Endothelial cell of umbilical vein (primary cell): ENCODE measurements around the gene NRP2. TPM values are rescaled to one million over a fixed set of nuclear protein-coding genes. Genes with fewer than 3 reads are reported as not detected.

Source experiments
- BruUV-seq: library from RNA; stranded (reverse); fragments of 400-500 nt; replicated peaks from 2 replicates; lab custom pipeline; 2021; lab: Mats Ljungman, UMichigan
- CTCF ChIA-PET: fragments of 300-600, 350-600 bp; sonication (Branson Sonifier 250); formaldehyde crosslinking; loops from one replicate; lab custom pipeline; 2021; ENCODE audit warnings: antibody characterized with exemption, inconsistent platforms; lab: Charles Lee
- POLR2A ChIA-PET: fragments of 300-600, 350-600 bp; sonication (Branson Sonifier 250); formaldehyde crosslinking; loops from one replicate; lab custom pipeline; 2021; ENCODE audit warnings: antibody characterized with exemption, inconsistent platforms; lab: Charles Lee
- DNase-seq: peaks from one replicate; pipeline ENCODE4 v3.0.0-alpha.2; 2011; ENCODE audit warnings: low read depth, low spot score
- FAIRE-seq: peaks from 2 replicates; lab custom pipeline; 2011; peaks lifted over from hg19 to GRCh38; lab: Jason Lieb, UNC
- H2AFZ ChIP-seq: 2 replicates; pipeline ENCODE4 v1.6.0; 2012; ENCODE audit warnings: low read depth, low read length, control low read depth, inconsistent platforms
- H3K27ac ChIP-seq: 2 replicates; pipeline ENCODE4 v1.5.1; 2011; ENCODE audit warnings: low read depth, mild to moderate bottlenecking, control low read depth, low read length, moderate library complexity; ENCODE audit not compliant: insufficient read depth
- H3K27me3 ChIP-seq, 2 experiments: 2 replicates each; pipeline versions ENCODE4 v1.6.0 to v1.6.1; 2011; ENCODE audit warnings: low read length in 2 of 2, mixed read lengths in 1 of 2; ENCODE audit not compliant: control insufficient read depth in 2 of 2, insufficient read depth in 2 of 2
- H3K36me3 ChIP-seq, 2 experiments: 2 replicates in 1 of 2; 3 replicates in 1 of 2; pipeline ENCODE4 v1.5.1; 2011; ENCODE audit warnings: low read length in 2 of 2, mild to moderate bottlenecking in 1 of 2, moderate library complexity in 1 of 2; ENCODE audit not compliant: control insufficient read depth in 2 of 2, insufficient read depth in 2 of 2; ENCODE audit errors: extremely low read depth in 1 of 2
- H3K4me1 ChIP-seq: 3 replicates; pipeline ENCODE4 v1.5.1; 2011; ENCODE audit warnings: mild to moderate bottlenecking, low read length; ENCODE audit not compliant: control insufficient read depth, insufficient read depth; ENCODE audit errors: extremely low read depth
- H3K4me2 ChIP-seq: 2 replicates; pipeline ENCODE4 v1.6.1; 2011; ENCODE audit warnings: low read length, control low read depth, mixed read lengths; ENCODE audit not compliant: insufficient read depth
- H3K4me3 ChIP-seq, 3 experiments: fragments of 200-600 bp in 1 of 3; sonication (generic), shearing (Covaris generic) in 1 of 3; replicated peaks in 1 of 3; 2 replicates each; pipeline ENCODE4 v1.5.1; 2011 to 2016; ENCODE audit warnings: control low read depth in 3 of 3, low read length in 3 of 3, mild to moderate bottlenecking in 2 of 3, inconsistent platforms in 1 of 3, low read depth in 1 of 3, moderate library complexity in 1 of 3; ENCODE audit not compliant: insufficient read depth in 1 of 3
- H3K79me2 ChIP-seq: 2 replicates; pipeline ENCODE4 v1.6.0; 2012; ENCODE audit warnings: low read length, inconsistent platforms; ENCODE audit not compliant: control insufficient read depth, insufficient read depth
- H3K9ac ChIP-seq: replicated peaks from 2 replicates; pipeline ENCODE3; 2011; ENCODE audit warnings: low read length, control low read depth; ENCODE audit not compliant: insufficient read depth; ENCODE audit errors: extremely low read depth
- H3K9me1 ChIP-seq: replicated peaks from 3 replicates; pipeline ENCODE4 v1.6.0; 2011; ENCODE audit warnings: mild to moderate bottlenecking, low read length; ENCODE audit not compliant: control insufficient read depth, insufficient read depth; ENCODE audit errors: extremely low read depth
- H3K9me3 ChIP-seq: replicated peaks from 2 replicates; pipeline ENCODE4 v1.5.1; 2012; ENCODE audit warnings: low read length, inconsistent platforms; ENCODE audit not compliant: control insufficient read depth, insufficient read depth
- H4K20me1 ChIP-seq: replicated peaks from 2 replicates; pipeline ENCODE3; 2011; ENCODE audit warnings: mild to moderate bottlenecking, low read length; ENCODE audit not compliant: control insufficient read depth, insufficient read depth; ENCODE audit errors: extremely low read depth
- CTCF ChIP-seq, 2 donors: IDR thresholded peaks; 1 replicate in 1 of 2; 2 replicates in 1 of 2; pipeline ENCODE4 v1.5.1; 2011; ENCODE audit warnings: low read length in 2 of 2, mild to moderate bottlenecking in 2 of 2, moderate library complexity in 2 of 2, control low read depth in 1 of 2, inconsistent platforms in 1 of 2, low read depth in 1 of 2; ENCODE audit not compliant: insufficient read depth in 1 of 2; ENCODE audit errors: extremely low read depth in 1 of 2
- EZH2 ChIP-seq: IDR thresholded peaks from 2 replicates; pipeline ENCODE4 v1.6.1; 2012; ENCODE audit warnings: borderline replicate concordance, low read depth, mild to moderate bottlenecking, moderate library complexity, low read length, inconsistent platforms; ENCODE audit not compliant: severe bottlenecking
- FOS ChIP-seq: IDR thresholded peaks from 2 replicates; pipeline ENCODE4 v1.6.1; 2011; ENCODE audit warnings: mild to moderate bottlenecking, low read length, moderate library complexity, borderline replicate concordance; ENCODE audit not compliant: insufficient read depth
- GATA2 ChIP-seq: IDR thresholded peaks from 2 replicates; pipeline ENCODE4 v1.7.0; 2011; ENCODE audit warnings: low read depth, mild to moderate bottlenecking, moderate library complexity, mixed read lengths, low read length; ENCODE audit not compliant: insufficient read length, insufficient read depth
- JUN ChIP-seq: IDR thresholded peaks from 2 replicates; pipeline ENCODE4 v1.6.1; 2011; ENCODE audit warnings: borderline replicate concordance, low read depth; ENCODE audit not compliant: insufficient read length, insufficient read depth
- MAX ChIP-seq: IDR thresholded peaks from 2 replicates; pipeline ENCODE4 v1.6.1; 2011; ENCODE audit not compliant: insufficient read depth, insufficient read length
- MYC ChIP-seq: IDR thresholded peaks from one replicate; pipeline ENCODE4 v1.6.1; 2011; ENCODE audit warnings: mild to moderate bottlenecking, low read depth, low read length
- POLR2A ChIP-seq: IDR thresholded peaks from 2 replicates; pipeline ENCODE4 v1.6.1; 2012; ENCODE audit warnings: low read depth, mild to moderate bottlenecking, control low read depth, low read length
- POLR2AphosphoS5 ChIP-seq: IDR thresholded peaks from 2 replicates; pipeline ENCODE4 v1.6.1; 2012; ENCODE audit warnings: low read depth, mild to moderate bottlenecking, control low read depth, low read length, moderate library complexity; ENCODE audit not compliant: insufficient read depth
- dilution Hi-C: fragments of 300-500 bp; cut with MboI; formaldehyde crosslinking; loops from one replicate; pipeline ENCODE4 v1.15.0; 2019; ENCODE audit warnings: low sequenced_read_pairs; ENCODE audit not compliant: extremely low pct_ligation_motif_present
- intact Hi-C: fragments of 100-400 bp; cut with micrococcal nuclease; formaldehyde crosslinking; loops from one replicate; pipeline ENCODE4 v1.10.0; 2022
- polyA plus RNA-seq, 4 experiments: library from polyadenylated mRNA; depleted of rRNA in 3 of 4; stranded (reverse) in 3 of 4; unstranded in 1 of 4; fragments of >200 nt; gene quantifications; 2 replicates each; pipeline versions ENCODE4 v1.2.1 to v1.2.3, GENCODE V29; 2011 to 2012; ENCODE audit warnings: missing spikeins in 1 of 4
- total RNA-seq: library from RNA; stranded (reverse); gene quantifications from 2 replicates; pipeline ENCODE4 v1.2.3, GENCODE V29; 2021

Gene NRP2
- total and polyA plus RNA-seq, 2 donors (not counting 3 experiments of a cell fraction or from before 2014, with no cell fraction given) = 160 to 240 TPM

GRCh38 chr2:205749078-205749477 is 66.8 kb downstream of the NRP2 start:
- Histone ChIP-seq H3K27me3 (no peaks in the 10 kb centered on the region), H3K27ac (no peak overlapping the region), H3K9me3 (no peaks in the 10 kb centered on the region), H3K79me2 (no peaks in the 10 kb centered on the region), H3K4me3 (no peak overlapping the region), H3K4me1 (no peaks in the 10 kb centered on the region), H4K20me1 (no peaks in the 10 kb centered on the region), H3K9ac (no peak overlapping the region), H3K4me2 (no peak overlapping the region), H2AFZ (no peak overlapping the region), H3K9me1 (no peaks in the 10 kb centered on the region), H3K36me3 (peaks cover 21 to 71% of the 10 kb centered on the region in 2 experiments)
- no peak for TF ChIP-seq POLR2AphosphoS5
- no peak for TF ChIP-seq MYC
- TF ChIP-seq EZH2 = no peak
- no peak for TF ChIP-seq FOS
- no peak for TF ChIP-seq JUN
- TF ChIP-seq MAX = no peak
- no peak for TF ChIP-seq POLR2A
- TF ChIP-seq CTCF (IDR thresholded peaks at IDR 0.05; ENCODE audit: extremely low read depth in 1 of 2, insufficient read depth in 1 of 2, low read depth in 1 of 2, low read length in 2 of 2) = no peak
- no peak for TF ChIP-seq GATA2
- intact Hi-C loops (no loop called here), dilution Hi-C loops (no loop called here)
- FAIRE-seq (no peak), DNase-seq (no peak)
- POLR2A ChIA-PET = no interaction called here
- no TSS peak for BruUV-seq
- CTCF ChIA-PET = interaction anchor here (1.0 kb wide), 1 partner anchor 177 kb away, joined by 3 read pairs; no protein-coding TSS in a partner anchor
